ENCODE measurements around the gene MANSC1. TPM values are rescaled to one million over a fixed set of nuclear protein-coding genes. Genes with fewer than 3 reads are reported as not detected.

Gene MANSC1
- polyA plus RNA-seq, 1 donor (not counting 4 experiments of a cell fraction or from before 2014, with no cell fraction given), result 1.6 TPM

DNA sequence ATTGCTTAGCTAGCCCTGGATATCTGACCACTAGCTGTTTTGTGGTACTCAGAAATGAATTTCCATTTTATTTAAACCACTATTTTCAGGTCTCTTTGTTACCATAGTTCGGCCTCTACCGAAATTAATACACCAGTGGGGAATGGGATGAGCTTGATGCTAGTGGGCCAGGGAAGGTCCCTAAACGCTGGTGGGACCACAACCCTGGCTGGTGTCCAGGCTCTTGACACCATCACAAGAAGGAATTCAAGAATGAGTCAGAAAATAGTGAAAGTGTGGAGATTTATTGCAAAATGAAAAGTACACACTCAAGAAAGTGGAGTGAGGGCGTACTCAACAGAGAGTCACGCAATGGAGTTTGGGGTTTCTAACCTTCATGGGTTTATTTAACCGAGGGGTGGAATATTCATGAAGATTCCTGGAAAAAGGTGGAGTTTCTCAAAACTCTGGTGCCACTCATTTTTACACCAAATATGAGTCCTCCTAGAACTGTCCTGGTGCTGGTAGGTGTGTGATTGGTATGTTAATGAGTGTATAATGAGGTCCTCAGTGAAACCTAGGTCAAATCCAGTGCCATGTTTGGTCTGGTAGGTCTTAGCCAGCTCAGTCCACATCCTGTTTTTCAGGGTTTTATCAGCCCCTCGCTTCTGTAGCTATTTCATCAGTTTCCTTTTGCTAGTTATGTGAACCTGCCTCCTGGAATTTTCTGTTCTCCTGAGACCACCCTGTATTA lies 44.3 kb downstream of the MANSC1 start:
- Histone ChIP-seq H3K27ac (ENCODE audit: control insufficient read depth, insufficient read depth, low read length) (no peak overlapping the region), H3K9me1 (ENCODE audit: control insufficient read depth, extremely low read depth, insufficient read depth, low read length) (no peaks in the 10 kb centered on the region), H3K27me3 (ENCODE audit: control insufficient read depth, extremely low read depth, insufficient read depth, low read length) (no peaks in the 10 kb centered on the region), H3K4me2 (ENCODE audit: control insufficient read depth, extremely low read depth, insufficient read depth, low read depth, low read length) (no peak overlapping the region), H4K20me1 (ENCODE audit: control insufficient read depth, extremely low read depth, insufficient read depth, low read length) (no peaks in the 10 kb centered on the region), H3K4me3 (ENCODE audit: control insufficient read depth in 2 of 3, extremely low read depth in 1 of 3, insufficient read depth in 2 of 3, low read depth in 1 of 3, low read length in 3 of 3) (no peak overlapping the region), H2AFZ (ENCODE audit: control insufficient read depth, low read length) (no peak overlapping the region), H3K9me3 (ENCODE audit: control insufficient read depth, low read depth, low read length) (no peaks in the 10 kb centered on the region), H3K36me3 (ENCODE audit: control insufficient read depth in 2 of 2, extremely low read depth in 1 of 2, insufficient read depth in 2 of 2, low read length in 2 of 2) (no peaks in the 10 kb centered on the region), H3K79me2 (ENCODE audit: control insufficient read depth, insufficient read depth, low read length) (no peaks in the 10 kb centered on the region), H3K9ac (ENCODE audit: control insufficient read depth, extremely low read depth, insufficient read depth, low read length) (no peak overlapping the region), H3K4me1 (ENCODE audit: control insufficient read depth, extremely low read depth, insufficient read depth, low read length) (no peaks in the 10 kb centered on the region)
- TF ChIP-seq EZH2 (IDR thresholded peaks at IDR 0.05; ENCODE audit: low read length), result no peak
- TF ChIP-seq, protein P1, sequence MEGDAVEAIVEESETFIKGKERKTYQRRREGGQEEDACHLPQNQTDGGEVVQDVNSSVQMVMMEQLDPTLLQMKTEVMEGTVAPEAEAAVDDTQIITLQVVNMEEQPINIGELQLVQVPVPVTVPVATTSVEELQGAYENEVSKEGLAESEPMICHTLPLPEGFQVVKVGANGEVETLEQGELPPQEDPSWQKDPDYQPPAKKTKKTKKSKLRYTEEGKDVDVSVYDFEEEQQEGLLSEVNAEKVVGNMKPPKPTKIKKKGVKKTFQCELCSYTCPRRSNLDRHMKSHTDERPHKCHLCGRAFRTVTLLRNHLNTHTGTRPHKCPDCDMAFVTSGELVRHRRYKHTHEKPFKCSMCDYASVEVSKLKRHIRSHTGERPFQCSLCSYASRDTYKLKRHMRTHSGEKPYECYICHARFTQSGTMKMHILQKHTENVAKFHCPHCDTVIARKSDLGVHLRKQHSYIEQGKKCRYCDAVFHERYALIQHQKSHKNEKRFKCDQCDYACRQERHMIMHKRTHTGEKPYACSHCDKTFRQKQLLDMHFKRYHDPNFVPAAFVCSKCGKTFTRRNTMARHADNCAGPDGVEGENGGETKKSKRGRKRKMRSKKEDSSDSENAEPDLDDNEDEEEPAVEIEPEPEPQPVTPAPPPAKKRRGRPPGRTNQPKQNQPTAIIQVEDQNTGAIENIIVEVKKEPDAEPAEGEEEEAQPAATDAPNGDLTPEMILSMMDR (optimal IDR thresholded peaks at IDR 0.05 in 1 of 3, IDR thresholded peaks at IDR 0.05 in 1 of 3, conservative IDR thresholded peaks at IDR 0.05 in 1 of 3; ENCODE audit: extremely low read depth in 1 of 3, insufficient read depth in 2 of 3, low read length in 3 of 3), result no peak
- DNase-seq (ENCODE audit: low read depth, low spot score), result no peak
- FAIRE-seq, result no peak
- dilution Hi-C loops (cut with MboI; ENCODE audit: extremely low pct_ligation_motif_present, low sequenced_read_pairs), result no loop called here

DNA sequence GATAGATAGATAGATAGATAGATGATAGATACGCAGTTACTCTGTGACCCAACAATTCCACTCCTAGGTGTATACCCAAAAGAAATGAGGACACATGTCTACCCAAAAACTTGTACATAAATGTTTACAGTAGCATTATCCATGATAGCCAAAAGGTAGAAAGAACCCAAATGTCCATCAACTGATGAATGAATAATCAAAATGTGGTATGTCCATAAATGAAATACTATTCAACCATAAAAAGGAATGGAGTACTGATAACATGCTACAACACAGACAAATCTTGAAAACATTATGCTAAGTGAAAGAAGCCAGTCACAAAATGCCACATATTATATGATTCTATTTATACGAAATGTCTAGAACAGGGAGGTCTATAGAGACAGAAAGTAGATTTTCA lies 47.1 kb downstream of the MANSC1 start:
- FAIRE-seq (no peak), DNase-seq (ENCODE audit: low read depth, low spot score) (no peak)
- no peak overlapping the region for H3K4me3 ChIP-seq (ENCODE audit: control insufficient read depth in 2 of 3, extremely low read depth in 1 of 3, insufficient read depth in 2 of 3, low read depth in 1 of 3, low read length in 3 of 3)
- H3K9me3 ChIP-seq (ENCODE audit: control insufficient read depth, low read depth, low read length), result no peaks in the 10 kb centered on the region
- H3K4me2 ChIP-seq (ENCODE audit: control insufficient read depth, extremely low read depth, insufficient read depth, low read depth, low read length), result no peak overlapping the region
- H3K9me1 ChIP-seq (ENCODE audit: control insufficient read depth, extremely low read depth, insufficient read depth, low read length), result no peaks in the 10 kb centered on the region
- TF ChIP-seq, protein P1 (optimal IDR thresholded peaks at IDR 0.05 in 1 of 3, IDR thresholded peaks at IDR 0.05 in 1 of 3, conservative IDR thresholded peaks at IDR 0.05 in 1 of 3; ENCODE audit: extremely low read depth in 1 of 3, insufficient read depth in 2 of 3, low read length in 3 of 3), result no peak
- no peak for TF ChIP-seq EZH2 (IDR thresholded peaks at IDR 0.05; ENCODE audit: low read length)
- no peaks in the 10 kb centered on the region for H4K20me1 ChIP-seq (ENCODE audit: control insufficient read depth, extremely low read depth, insufficient read depth, low read length)
- H3K4me1 ChIP-seq (ENCODE audit: control insufficient read depth, extremely low read depth, insufficient read depth, low read length), result no peaks in the 10 kb centered on the region
- no peaks in the 10 kb centered on the region for H3K27me3 ChIP-seq (ENCODE audit: control insufficient read depth, extremely low read depth, insufficient read depth, low read length)
- dilution Hi-C loops (cut with MboI; ENCODE audit: extremely low pct_ligation_motif_present, low sequenced_read_pairs), result no loop called here
- no peaks in the 10 kb centered on the region for H3K36me3 ChIP-seq (ENCODE audit: control insufficient read depth in 2 of 2, extremely low read depth in 1 of 2, insufficient read depth in 2 of 2, low read length in 2 of 2)
- no peak overlapping the region for H3K27ac ChIP-seq (ENCODE audit: control insufficient read depth, insufficient read depth, low read length)
- H3K9ac ChIP-seq (ENCODE audit: control insufficient read depth, extremely low read depth, insufficient read depth, low read length), result no peak overlapping the region
- no peak overlapping the region for H2AFZ ChIP-seq (ENCODE audit: control insufficient read depth, low read length)
- H3K79me2 ChIP-seq (ENCODE audit: control insufficient read depth, insufficient read depth, low read length), result no peaks in the 10 kb centered on the region
